Measurements from ENCODE around the gene ASTN2. TPM values are rescaled to one million over a fixed set of nuclear protein-coding genes. Genes with fewer than 3 reads are reported as not detected.

ASTN2 gene
- total and polyA plus RNA-seq, 10 of the 15 experiments (the other 5 are each of a cell fraction or from before 2014, with no cell fraction given) = 1.4 to 15.7 (median 7.0) TPM

GRCh38 chr9:116941266-116941665 is 473.6 kb downstream of the ASTN2 start (continued):
- TF ChIP-seq ZBTB11 (CRISPR knock-in tag; IDR thresholded peaks at IDR 0.05) (no peak), ZNF24 (IDR thresholded peaks at IDR 0.05) (no peak)

GRCh38 chr9:116940614-116941215 is 474.1 kb downstream of the ASTN2 start:
- in situ Hi-C loops (cut with MboI) = no loop called here

More at GRCh38 chr9:116940614-116941215, 474.1 kb downstream of the ASTN2 start:
- FAIRE-seq (no peak), DNase-seq (ENCODE audit: low read depth, low spot score) (no peak), ATAC-seq (no peak)
- H3K4me3 ChIP-seq = no peak overlapping the region
- no peaks in the 10 kb centered on the region for H3K79me2 ChIP-seq (ENCODE audit: control insufficient read depth, insufficient read depth, low read length)
- no peak overlapping the region for H2AFZ ChIP-seq (ENCODE audit: control insufficient read depth, low read depth, low read length)
- ChIA-PET CTCF (interaction anchor here (1.2 to 2.2 kb wide), 2 partner anchors 11 to 15 kb away, joined by 3 to 5 read pairs; no protein-coding TSS in a partner anchor), RAD21 (ENCODE audit: unreplicated experiment) (interaction anchor here (1.5 to 2.0 kb wide), 2 partner anchors 11 to 13 kb away, joined by 3 to 6 read pairs; no protein-coding TSS in a partner anchor), POLR2A (interaction anchor here (0.6 to 0.7 kb wide), 4 partner anchors 18 to 1916 kb away, joined by 3 to 4 read pairs (median 3); no protein-coding TSS in a partner anchor), SMC1A (ENCODE audit: uncharacterized antibody, unreplicated experiment) (interaction anchor here (0.6 to 2.2 kb wide), 6 partner anchors 9 to 199 kb away, joined by 3 to 11 read pairs (median 4); no protein-coding TSS in a partner anchor)
- H3K27me3 ChIP-seq (replicated peaks in 1 of 2; ENCODE audit: control insufficient read depth in 2 of 2, insufficient read depth in 2 of 2, low read length in 1 of 2) = no peaks in the 10 kb centered on the region
- no peak overlapping the region for H3K9ac ChIP-seq (ENCODE audit: control insufficient read depth, insufficient read depth, low read length)
- peaks cover 27% of the 10 kb centered on the region for H3K4me1 ChIP-seq (ENCODE audit: control insufficient read depth, insufficient read depth, low read length)
- intact Hi-C loops (cut with micrococcal nuclease; ENCODE audit: unreplicated experiment) = no loop called here
- no peak overlapping the region for H3K27ac ChIP-seq (ENCODE audit: control insufficient read depth, insufficient read depth)
- WGBS (ENCODE audit: insufficient coverage, insufficient replicate concordance, low lambda C conversion rate, missing lambda C conversion rate) = 62% methylated on average over 4 of the region's 4 CpGs
- no peak overlapping the region for H3K4me2 ChIP-seq (ENCODE audit: control insufficient read depth, insufficient read depth)
- TF ChIP-seq MTA3 (IDR thresholded peaks at IDR 0.05; ENCODE audit: borderline replicate concordance, low read length) (no peak), SIN3A (IDR thresholded peaks at IDR 0.05; ENCODE audit: low read depth, low read length) (no peak), RUNX3 (IDR thresholded peaks at IDR 0.05; ENCODE audit: low read length) (no peak), ZSCAN29 (IDR thresholded peaks at IDR 0.05) (no peak), CREB1 (IDR thresholded peaks at IDR 0.05; ENCODE audit: low read depth) (no peak)
- H3K9me3 ChIP-seq (replicated peaks; ENCODE audit: control insufficient read depth, insufficient read depth, low read length) = no peaks in the 10 kb centered on the region; the same call in 2 of the 3 replicates
- no TSS peak for BruUV-seq (replicated peaks)
- H4K20me1 ChIP-seq (ENCODE audit: control insufficient read depth, insufficient read depth) = no peaks in the 10 kb centered on the region
- no peaks in the 10 kb centered on the region for H3K36me3 ChIP-seq (ENCODE audit: control insufficient read depth in 2 of 2, insufficient read depth in 2 of 2, low read length in 1 of 2)
